Measurements from ENCODE around the gene RUSC2.

DNA sequence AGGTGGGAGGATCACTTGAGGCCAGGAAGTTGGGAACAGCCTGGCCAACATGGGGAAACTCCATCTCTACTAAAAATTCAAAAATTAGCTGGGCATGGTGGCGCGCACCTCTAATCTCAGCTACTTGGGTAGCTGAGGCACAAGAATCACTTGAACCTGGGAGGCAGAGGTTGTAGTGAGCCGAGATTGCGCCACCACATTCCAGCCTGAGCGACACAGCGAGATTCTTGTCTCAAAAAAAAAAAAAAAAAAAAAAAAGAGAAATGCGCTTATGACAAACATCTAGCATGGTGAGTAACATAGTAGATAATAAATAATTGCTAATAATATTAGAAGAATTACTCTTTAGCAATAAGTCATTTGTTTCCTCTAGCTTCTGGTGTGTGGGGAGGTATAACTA, 25.9 kb downstream of the RUSC2 start:
- TF ChIP-seq, protein P1, sequence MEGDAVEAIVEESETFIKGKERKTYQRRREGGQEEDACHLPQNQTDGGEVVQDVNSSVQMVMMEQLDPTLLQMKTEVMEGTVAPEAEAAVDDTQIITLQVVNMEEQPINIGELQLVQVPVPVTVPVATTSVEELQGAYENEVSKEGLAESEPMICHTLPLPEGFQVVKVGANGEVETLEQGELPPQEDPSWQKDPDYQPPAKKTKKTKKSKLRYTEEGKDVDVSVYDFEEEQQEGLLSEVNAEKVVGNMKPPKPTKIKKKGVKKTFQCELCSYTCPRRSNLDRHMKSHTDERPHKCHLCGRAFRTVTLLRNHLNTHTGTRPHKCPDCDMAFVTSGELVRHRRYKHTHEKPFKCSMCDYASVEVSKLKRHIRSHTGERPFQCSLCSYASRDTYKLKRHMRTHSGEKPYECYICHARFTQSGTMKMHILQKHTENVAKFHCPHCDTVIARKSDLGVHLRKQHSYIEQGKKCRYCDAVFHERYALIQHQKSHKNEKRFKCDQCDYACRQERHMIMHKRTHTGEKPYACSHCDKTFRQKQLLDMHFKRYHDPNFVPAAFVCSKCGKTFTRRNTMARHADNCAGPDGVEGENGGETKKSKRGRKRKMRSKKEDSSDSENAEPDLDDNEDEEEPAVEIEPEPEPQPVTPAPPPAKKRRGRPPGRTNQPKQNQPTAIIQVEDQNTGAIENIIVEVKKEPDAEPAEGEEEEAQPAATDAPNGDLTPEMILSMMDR (IDR thresholded peaks at IDR 0.05; ENCODE audit: low read depth, low read length): no peak
- TF ChIP-seq POLR2A (IDR thresholded peaks at IDR 0.05; ENCODE audit: extremely low read depth, insufficient read length) (no peak), MYC (IDR thresholded peaks at IDR 0.05; ENCODE audit: low read depth, low read length) (no peak)
- TF ChIP-seq, protein P2, sequence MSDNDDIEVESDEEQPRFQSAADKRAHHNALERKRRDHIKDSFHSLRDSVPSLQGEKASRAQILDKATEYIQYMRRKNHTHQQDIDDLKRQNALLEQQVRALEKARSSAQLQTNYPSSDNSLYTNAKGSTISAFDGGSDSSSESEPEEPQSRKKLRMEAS (IDR thresholded peaks at IDR 0.05; ENCODE audit: low read depth, low read length): no peak

All from NB4 (cell line).